Embryonic facial prominence (tissue), 1 donor: ENCODE results near the gene SYT3.
"Not testable (repeated sequence)": the region's sequence is repeated elsewhere in the genome, so short reads cannot be mapped to it uniquely, and the experiment has no call there.

Source experiments
- DNase-seq: peaks from one replicate; pipeline ENCODE4 v3.0.0-alpha.2; 2016; ENCODE audit errors: extremely low spot score

SYT3 gene

DNA sequence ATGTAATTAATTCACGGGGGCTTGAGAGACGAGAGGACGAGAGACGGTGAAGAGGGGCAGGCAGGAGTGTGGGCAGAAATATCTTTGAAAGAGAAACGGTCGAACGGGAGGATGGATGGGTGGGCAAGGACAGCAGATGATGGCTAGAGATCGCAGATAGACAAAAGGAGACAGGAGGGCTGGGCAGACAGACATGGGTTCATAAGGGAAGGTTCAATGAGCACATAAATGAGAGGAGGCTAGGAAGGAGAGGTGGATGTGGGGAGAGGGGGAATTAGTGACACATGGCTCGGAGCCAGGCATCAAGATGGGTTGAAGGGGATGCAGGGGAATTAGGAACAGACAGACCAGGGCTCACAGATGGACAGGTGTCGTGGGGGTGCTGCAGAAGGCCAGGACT lies 1.1 kb downstream of the SYT3 start:
- DNase-seq, result no peak

DNA sequence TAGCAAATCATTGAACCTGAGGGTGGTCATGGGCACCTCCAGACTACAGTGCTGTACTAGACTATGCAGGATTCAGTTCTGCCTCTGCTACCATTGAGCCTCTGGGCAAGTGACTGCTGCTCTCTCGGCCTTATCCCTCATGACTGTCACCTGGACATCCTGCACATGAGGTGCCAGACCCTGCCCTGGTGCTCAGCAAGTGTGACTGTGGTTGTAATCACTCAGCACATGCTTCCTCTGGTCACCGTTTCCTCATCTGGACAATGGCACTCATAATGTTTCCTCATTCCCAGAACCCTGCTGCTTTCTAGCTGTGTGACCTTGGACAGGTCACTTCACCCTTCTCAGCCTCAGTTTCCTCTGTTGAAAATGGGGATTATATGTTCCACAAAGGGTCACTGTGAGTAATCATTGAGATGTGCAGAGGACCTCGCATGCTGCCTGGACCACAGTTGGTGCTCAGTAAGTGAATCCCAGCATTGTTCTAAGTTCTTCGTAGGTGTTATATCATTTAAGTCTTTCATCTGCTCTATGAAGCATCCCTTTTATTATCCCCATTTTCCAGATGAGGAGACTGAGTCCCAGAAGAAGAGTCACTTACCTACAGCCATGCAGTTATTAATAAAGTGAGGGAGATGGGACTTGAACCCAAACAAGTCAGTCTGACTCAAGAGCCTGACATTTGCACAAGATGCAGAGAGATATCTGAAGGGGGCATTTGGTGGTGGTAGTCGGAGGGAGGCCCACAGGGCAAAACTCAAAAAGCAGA lies 3.2 kb downstream of the SYT3 start:
- DNase-seq, result no peak

DNA sequence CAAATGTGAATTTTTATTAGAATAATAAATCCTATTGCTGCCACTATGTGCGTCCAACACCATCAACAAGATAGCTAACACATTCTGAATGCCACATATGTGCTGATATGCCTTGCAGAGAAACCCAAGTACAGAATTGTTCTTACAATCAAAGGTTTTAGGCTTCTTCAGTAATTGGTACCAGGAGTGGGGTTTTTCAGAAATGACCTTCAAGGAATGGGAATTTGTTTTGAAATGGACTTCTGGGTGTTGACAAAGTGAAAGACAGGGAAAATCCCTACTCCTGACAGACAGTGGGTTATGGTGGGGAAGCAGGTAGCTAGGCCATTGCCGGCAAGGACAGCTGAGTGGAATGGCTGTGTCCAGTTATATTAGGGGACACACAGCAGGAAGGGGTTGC lies 5.7 kb downstream of the SYT3 start:
- DNase-seq, result no peak

DNA sequence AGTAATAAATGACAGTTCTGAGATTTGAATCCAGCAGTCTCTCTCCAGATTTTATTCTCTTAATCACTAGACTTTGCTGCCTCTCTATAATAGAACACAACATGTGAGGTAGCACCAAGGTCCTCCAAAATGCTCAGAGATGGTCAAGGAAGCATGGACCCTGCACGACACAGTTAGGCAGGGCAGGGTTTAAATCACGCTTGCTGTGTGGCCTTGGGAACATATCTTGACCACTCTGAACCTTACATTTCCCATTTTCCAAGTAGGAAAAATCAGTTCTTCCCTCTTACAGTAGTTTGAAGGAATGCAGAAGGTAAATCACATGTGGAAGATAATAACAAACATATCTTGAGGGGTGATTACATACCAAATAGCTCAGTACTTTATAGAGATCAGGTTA lies 6.3 kb downstream of the SYT3 start:
- no peak for DNase-seq

DNA sequence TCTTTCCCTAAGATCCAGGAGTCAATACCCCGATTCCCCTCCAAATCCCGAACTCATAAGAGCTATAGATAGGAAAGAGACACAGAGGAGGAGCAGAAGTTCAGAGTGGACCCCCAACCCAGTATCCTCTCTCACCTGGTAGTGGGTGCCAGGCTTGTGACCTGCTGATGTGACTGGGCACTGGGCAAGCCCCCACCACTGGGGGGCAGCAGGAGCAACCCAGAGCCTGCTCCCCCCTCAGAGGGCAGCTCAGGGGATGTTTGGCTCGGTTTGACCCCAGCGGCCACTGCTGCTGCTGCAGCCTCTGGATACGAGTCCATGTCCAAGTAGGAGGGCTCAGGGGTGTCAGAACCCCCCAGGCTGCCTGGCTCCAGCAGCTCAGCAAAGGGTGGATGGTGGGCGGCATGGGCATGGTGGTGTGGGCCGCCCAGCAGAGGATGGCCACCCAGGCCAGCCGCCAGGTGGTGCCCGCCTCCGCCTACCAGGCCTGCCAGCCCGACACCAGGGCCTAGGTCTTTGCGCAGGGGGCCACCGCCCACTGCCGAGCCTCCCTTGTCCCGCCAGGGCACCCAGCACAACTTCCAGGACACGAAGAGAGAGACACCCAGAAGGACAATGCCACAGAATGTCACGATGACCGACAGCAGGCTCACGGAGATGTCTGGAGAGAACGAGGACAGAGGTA lies 7.4 kb downstream of the SYT3 start:
- no peak for DNase-seq

DNA sequence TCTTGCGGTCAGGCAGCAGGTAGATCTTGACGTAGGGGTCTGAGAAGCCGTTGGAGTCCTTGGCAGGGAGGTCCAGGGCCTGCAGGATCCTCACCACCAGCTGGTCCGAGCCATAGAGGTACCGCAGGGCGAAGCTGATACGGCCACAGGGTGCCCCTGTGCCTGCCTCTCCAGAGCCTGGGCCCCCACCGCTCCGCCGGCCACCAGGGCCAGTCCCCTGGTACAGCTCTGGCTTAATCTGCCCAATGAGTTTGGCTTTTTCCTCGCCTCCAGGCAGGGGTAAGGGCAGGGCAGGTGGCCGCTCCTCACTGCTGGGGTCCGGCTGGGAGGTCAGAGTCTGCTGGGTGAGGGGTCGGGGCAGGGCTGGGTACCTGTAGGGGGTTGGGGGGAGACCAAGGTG lies 9.9 kb downstream of the SYT3 start:
- DNase-seq, result no peak

DNA sequence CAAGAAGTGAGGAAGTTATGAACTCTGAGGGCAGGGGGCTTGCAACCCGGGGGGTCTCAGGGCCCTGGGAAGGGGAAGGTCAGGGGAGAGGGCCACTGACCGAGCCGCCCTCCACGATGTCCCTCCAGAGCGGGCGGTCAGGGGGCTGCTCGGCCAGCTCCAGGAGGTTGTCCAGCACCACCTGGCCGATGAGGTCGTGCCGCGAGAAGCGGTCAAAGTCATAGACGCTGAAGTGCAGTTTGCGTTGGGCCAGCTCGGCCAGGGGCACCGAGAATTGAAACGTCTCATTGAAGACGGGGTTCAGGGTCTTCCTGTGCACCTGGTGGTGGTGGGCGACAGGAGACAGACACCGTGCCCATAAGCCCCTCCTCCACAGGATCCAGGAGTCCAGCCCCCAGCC lies 10.5 kb downstream of the SYT3 start:
- no peak for DNase-seq

DNA sequence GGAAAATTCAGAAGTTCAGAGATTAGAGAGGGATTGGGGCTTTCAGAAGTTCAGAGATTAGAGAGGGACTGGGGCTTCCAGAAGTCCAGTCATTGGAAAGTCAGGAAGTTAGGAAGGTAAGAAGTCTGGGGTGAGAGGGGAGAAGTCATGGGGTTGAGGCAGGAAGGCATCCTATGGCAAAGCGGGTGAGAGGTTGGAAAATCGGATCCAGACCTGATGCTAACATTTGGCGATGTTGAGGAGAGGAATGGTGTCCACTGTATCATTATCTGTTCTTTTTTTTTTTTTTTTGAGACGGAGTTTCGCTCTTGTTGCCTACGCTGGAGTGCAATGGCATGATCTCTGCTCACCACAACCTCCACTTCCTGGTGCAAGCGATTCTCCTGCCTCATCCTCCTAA lies 11.1 kb downstream of the SYT3 start:
- DNase-seq, result no peak

DNA sequence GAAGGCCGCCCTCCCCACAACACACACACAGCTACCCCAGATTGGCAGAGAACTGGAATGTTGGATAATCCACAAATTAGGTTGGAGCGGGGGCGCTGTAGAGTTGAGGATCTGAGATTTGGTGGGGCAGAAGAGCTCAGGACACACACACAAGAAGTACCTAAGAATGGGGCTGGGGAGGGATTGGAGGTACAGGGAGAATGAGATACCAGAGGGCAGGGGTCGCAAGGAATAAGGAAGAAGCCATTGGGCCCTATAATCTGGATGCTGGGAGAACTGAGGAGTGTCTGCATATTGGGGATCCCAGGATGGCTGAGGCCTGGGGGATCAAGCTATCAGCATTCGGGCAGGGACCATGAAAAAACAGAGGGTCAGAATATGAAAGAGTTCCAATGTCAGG lies 11.5 kb downstream of the SYT3 start:
- no peak for DNase-seq

DNA sequence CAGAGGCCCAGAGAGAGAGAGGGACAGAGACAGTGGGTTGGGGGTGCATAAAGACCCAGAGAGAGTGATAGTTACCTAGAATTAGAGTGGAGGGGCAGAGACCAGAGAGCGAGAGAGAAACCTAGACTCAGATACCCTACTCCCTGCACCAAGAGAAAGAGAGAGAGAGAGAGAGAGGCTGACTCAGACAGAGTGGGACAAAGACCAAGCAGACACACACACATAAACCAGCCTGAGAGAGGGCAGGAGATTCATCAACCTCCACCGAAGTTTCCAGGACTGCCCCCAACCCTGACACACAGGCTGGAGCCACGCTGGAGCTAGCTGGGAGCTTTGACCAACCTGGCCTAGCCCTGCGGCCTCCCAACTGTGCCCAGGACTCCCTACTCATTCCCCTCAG lies 12.9 kb downstream of the SYT3 start:
- DNase-seq, result no peak

DNA sequence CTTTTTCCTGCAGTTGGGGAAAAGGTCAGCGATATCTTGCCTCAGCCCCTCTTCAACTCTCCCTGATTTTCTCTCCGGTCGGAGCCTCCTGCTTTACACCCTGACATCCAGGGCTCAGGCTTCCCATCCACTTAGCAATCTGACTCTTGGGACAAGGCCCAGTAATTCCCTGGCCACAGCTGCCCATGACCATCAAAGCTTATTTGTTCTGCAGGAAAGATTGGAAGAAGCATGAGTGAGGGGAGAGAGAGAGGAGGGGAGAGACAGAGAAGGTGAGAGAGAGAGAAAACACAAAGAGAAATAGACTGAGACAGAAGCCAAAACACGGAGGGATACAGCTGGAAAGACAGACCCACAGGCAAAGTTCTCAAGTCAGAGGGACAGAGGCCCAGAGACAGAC lies 13.7 kb downstream of the SYT3 start:
- DNase-seq, result no peak

DNA sequence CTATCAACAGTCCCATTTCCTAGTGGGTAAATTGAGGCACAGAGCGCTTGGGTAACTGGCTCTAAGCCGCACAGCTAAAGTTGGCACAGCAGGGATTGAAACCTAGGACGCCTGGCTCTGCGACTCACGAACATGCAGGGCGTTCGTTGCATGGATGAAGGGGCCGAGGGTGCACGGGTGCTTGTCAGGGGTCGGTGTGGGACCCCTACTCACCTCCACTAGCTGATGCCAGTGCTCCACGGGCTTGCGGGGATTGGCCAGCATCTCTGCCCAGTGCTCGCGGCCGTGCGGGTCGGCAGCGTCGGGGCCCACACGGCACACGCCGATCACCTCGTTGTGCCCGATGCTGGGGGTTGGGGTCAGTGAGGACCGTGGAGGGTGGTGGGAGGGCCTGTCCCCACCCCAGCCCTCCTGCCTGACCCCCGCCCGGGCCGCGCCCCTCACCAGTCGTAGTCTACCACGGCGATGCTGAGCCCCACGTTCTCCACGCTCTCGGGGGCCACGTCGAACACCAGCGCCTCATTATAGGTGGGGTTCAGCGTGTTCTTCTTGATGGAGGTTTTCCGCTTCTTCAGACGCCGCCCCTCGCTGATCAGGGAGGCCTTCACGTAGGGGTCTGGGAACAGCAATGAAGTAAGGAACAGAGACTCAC lies 14.6 kb downstream of the SYT3 start:
- no peak for DNase-seq

DNA sequence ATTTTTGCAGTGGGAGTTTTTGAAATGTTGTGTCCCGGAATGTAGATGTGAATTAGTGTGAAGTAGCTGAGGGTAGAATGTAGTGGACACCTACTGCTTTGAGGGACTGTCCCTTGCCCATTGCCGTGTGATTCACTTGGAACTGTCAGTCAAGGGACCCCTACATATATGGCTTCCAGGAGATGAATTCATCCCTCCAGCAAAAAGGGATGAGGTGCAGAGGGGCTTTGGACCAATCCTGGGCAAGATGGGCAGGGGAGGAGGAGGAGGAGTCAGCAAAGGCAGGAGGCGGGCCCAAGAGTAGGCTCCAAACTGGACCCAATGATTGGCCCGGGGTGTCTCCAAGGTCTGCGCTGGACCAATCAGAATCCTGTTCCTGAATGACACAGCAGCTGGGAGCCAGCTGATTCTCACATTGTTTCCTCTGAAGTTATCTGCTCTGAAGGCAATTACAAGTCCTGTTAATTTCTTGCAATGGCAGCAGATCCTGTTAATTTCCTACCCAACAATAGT lies 19.2 kb downstream of the SYT3 start:
- not testable (repeated sequence) for DNase-seq

DNA sequence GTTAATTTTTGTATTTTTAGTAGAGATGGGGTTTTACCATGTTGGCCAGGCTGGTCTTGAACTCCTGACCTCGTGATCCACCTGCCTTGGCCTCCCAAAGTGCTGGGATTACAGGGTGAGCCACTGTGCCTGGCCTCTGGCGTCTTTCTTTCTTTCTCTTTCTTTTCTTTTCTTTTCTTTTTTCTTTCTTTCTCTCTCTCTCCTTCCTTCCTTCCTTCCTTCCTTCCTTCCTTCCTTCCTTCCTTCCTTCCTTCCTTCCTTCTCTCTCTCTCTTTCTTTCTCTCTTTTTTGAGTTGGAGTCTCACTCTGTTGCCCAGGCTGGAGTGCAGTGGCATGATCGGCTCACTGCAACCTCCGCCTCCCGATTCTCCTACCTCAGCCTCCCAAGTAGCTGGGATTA lies 20.5 kb downstream of the SYT3 start:
- not testable (repeated sequence) for DNase-seq

DNA sequence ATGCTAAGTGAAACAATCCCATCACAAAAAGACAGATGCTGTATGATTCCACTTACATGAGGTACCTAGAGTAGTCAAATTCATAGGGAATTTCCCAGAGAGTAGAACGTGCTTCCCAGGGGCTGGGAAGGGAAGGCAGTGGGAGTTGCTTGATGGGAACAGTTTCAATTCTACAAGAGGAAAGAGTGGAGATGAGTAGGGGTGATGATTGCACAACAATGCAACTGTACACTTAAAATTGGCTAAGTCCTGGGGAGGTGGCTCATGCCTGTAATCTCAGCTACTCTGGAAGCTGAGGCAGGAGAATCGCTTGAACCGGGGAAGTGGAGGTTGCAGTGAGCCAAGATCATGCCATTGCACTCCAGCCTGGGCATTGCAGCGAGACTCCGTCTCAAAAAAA lies 21.3 kb downstream of the SYT3 start:
- not testable (repeated sequence) for DNase-seq

DNA sequence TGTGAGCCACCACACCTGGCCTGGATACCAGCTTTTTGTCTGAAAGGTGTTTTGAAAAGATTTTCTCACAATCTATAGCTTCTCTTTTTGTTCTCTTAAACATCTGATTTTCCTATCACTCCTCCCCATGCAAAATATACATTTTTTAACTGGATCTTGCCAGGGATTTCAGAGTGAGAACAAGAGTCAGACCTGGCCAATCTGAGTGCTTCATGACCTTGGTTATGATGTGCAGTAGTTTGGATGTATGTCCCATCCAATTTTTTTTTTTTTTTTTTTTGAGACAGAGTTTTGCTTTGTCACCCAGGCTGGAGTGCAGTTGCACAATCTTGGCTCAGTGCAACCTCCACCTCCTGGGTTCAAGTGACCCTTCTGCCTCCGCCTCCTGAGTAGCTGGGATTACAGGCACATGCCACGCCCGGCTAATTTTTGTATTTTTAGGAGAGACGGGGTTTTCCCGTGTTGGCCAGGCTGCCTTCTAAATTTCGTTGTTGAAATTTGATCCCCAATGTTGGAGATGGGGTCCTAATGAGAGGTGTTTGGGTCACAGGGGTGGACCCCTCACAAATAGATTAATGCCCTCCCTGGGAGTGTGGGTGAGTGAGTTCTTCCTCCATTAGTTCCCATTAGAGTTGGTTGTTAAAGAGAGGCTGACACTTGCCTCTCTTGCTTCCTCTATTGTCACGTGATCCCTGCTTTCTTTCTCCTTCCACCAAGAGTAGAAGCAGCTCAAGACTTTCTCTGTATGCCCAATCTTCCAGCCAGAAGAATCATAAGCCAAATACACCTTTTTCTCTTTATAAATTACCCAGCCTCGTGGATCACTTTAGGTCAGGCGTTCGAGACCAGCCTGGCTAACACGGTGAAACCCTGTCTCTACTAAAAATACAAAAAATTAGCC lies 26.9 kb downstream of the SYT3 start:
- not testable (repeated sequence) for DNase-seq

DNA sequence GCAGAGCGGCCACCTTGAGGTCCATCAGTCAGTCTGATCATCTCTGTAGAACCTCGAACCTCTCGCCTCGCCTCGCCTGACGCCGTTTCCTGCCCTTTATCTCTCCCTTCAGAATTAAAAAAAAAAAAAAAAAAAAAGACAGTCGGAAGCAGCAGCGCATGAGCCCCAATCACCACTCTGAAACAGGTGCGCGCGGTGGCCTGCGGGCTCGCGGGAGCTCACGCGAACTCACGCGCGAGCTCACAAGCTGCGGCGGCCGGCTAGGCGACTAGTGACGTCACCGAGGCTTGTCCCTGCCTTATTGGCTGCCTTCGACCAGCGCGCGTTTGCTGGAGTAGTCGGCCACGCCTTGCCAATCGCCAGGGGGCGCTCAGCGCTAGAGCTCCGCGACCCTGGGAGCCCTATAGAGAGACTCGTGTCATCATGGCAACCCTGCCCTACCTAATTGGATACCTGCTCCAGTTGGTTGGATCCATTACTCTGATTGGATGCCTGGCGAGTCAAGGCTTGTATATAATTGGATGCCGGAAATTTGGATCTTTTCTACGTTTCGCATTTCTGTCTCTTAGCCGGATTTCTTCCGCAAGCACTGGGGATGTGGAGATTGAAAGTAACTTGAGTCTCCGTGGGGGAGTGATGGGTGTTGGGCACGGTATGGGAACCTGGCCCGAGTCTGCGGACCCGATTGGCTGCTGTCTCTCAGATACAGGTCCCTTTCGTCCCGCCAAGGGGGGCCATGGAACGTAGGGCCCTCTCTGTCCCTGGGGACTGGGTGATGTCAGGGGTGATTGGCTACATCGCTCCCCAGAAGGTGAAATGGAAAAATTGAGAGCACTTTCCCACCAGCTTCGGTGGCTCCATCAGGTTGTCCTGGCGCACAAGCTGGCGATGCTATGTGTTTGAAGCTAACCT lies 31.6 kb downstream of the SYT3 start:
- DNase-seq, result peak; percentile 76

DNA sequence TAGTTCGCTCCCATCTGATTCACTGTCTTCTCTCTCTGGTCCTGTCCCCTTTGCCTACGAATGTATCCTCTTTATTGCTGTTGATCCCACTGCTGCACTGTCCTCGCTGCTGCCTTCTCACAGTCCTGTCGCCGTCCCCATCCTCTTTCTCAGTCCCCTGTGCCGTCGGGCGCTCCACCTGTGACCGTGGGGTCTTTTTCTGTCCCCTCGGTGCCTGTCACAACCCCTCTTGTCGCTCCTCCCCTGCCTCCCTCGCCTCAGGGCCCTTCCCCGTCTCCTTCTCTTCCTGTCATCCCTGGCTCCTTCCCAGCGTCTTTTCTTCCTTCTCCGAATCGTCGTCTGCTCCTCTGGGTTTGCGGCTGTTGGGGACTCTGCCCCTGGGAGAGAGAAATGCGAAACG lies 32.3 kb downstream of the SYT3 start:
- DNase-seq, result no peak

DNA sequence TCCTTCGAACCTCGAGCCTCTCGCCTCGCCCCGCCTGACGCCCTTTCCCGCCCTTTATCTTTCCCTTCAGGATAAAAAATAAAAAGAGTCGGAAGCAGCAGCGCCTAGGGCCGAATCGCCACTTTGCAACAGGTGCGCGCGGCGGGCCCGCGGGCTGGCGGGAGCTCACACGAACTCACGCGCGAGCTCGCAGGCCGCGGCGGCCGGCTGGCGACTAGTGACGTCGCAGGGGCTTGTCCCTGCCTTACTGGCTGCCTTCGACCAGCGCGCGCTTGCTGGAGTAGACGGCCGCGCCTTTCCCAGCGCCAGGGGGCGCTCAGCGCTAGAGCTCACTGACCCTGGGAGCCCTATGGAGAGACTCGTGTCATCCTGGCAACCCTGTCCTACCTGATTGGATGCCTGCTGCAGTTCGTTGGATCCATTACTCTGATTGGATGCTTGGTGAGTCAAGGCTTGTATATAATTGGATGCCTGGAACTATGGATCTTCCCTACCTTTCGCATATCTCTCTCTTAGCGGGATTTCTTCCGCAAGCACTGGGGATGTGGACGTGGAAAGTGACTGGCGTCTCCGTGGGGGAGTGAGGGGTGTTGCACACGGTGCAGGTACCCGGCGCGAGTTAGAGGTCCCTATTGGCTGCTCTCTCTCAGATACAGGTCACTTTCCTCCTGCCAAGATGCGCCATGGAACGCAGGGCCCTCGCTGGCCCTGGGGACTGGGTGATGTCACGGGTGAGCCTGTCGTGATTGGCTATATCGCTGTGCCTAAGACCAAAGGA lies 33.4 kb downstream of the SYT3 start:
- not testable (repeated sequence) for DNase-seq
